ENCODE measurements around the gene PHACTR3.

DNA sequence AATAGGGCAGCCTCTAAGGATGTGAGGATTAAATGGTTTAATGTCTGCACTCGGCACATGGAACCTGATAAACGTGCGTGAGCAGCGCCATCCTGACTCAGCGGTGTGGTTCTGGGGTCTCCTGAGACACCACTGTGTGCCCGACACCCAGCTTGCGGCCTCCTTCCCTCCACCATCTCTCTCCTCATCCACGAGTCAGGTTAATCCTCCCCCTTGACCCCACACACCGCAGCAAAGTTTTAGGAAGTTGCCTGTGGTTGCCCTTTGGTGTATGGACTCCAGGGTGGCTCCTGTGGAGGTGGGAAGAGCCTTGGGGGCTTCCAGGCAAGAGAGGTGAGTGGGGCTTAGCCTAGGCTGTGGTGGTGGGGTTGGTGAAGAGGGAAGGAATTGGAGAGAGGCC, 68.2 kb downstream of the PHACTR3 start:
- TF ChIP-seq, protein P1, sequence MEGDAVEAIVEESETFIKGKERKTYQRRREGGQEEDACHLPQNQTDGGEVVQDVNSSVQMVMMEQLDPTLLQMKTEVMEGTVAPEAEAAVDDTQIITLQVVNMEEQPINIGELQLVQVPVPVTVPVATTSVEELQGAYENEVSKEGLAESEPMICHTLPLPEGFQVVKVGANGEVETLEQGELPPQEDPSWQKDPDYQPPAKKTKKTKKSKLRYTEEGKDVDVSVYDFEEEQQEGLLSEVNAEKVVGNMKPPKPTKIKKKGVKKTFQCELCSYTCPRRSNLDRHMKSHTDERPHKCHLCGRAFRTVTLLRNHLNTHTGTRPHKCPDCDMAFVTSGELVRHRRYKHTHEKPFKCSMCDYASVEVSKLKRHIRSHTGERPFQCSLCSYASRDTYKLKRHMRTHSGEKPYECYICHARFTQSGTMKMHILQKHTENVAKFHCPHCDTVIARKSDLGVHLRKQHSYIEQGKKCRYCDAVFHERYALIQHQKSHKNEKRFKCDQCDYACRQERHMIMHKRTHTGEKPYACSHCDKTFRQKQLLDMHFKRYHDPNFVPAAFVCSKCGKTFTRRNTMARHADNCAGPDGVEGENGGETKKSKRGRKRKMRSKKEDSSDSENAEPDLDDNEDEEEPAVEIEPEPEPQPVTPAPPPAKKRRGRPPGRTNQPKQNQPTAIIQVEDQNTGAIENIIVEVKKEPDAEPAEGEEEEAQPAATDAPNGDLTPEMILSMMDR (IDR thresholded peaks at IDR 0.05), result no peak
- TF ChIP-seq EZH2 (IDR thresholded peaks at IDR 0.05), result no peak
- TF ChIP-seq EZH2phosphoT487 (IDR thresholded peaks at IDR 0.05), result no peak

Data from neural progenitor cell (in vitro differentiated cells).